Activated T-cell treated with anti-CD3 and anti-CD28 coated beads, Interleukin-2, amount 50 U/mL, for 1 hour (primary cell): ENCODE results near the gene SAP30.

ENCODE experiments used
- DNase-seq: peaks from one replicate; pipeline ENCODE4 v3.0.0-alpha.2; 2020

The SAP30 gene

DNA sequence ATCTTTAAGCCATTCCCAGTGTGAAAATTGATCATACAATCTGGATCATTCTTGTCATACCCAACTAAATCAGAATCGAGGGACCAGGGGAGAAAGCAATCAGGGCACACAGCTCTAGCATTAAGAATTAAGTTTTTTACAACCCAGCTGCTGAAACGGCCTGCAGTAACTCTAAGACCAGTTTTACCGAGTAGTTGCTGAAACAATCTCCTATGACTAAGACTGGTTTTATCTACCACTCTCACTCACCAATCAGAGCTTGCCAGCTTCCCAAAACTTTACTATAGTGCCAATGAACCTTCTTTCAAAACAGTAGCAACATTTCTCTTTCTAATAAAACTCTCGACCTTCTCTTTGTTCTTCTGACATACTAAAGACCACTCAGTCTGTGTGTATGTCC is 2.8 kb upstream of the SAP30 start:
- no peak for DNase-seq

DNA sequence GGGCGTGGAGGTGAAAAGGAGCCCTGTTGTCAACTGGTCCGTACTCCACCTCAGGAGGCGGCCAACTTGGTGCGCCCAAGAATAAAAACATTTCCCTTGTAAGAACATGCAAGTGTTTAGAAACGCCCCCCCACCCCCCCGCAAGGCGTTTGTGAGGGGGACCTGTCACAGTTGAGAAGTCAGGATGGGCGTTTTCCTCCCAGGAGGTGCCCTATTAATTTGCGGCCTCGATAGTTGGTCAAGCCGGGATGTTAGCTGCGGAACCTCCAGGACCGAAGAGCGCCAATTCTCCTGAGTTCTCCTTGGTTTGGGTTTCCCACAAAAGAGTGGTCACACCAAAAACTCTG is 651 bp upstream of the SAP30 start:
- peak; percentile 70 for DNase-seq

DNA sequence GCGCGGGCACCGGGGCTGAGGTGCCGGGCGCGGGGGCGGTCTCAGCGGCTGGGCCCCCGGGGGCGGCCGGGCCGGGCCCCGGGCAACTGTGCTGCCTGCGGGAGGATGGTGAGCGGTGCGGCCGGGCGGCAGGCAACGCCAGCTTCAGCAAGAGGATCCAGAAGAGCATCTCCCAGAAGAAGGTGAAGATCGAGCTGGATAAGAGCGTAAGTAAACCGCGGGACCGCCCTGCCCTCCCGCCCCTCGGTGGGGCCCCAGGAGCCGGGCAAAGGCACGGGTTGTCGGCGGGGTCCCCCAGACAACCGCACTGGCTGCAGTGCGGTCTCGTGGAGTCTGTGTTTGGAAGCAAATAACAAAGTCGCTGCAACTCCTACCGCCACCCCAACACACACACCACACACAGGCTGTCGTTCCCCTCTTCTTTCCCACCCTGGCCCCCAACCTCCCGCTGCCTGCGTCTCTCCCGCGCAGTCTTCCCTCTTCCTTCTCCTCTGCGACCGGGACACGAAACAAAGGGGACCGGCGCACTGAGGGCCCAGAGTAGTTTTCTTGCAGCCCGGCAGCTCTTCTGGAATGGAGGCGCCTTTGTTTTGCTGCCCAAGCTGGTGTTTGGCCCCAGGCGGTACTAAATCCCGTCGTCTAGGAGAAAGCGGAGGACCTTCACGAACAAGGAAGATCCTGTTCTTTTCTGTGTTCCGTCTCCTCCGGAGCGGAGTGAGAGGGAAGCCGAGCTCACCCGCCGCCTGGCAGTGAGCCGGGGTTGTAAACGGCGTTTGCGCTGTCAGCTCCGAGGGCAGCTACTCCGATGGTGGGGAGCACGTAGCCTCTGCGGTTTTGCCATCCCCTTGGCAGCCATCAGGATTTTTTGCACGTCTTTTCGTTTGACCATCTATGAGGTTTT is 788 bp downstream of the SAP30 start:
- peak; percentile 57 for DNase-seq

DNA sequence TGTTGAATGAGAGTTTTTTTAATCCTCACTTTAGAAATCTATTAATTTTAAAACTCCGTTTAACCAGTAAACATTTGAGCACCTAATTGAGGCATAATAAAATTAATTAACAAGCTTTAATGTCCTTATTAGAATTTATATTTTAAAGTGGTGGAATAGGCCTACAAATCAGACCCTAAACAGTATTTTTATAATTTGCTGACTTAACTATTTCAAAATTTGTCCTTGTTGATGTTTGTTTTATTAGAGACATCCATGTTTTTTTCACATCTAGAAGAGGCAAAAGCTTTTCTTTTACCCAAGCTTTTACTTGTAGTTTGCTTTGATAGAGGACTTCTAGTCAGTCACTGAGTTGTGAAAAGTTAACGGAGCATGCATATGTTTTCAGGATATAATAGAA is 3.8 kb downstream of the SAP30 start:
- DNase-seq: no peak

DNA sequence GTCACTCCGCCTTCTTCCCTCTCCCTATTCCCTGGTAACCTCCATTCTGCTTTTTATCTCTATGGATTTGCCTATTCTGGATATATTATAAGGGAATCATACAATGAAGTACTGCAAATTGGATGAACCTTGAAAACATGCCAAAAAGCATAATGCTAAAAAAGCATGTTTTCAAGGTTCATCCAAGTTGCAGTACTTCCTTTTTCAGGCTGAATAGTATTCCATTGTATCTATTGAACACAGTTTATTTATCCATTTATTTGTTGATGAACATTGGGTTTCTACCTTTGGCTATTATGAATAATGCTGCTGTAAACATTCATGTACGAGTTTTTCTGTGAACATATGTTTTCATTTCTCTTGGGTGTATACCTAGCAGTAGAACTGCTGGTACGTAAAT is 9.2 kb downstream of the SAP30 start:
- no peak for DNase-seq

DNA sequence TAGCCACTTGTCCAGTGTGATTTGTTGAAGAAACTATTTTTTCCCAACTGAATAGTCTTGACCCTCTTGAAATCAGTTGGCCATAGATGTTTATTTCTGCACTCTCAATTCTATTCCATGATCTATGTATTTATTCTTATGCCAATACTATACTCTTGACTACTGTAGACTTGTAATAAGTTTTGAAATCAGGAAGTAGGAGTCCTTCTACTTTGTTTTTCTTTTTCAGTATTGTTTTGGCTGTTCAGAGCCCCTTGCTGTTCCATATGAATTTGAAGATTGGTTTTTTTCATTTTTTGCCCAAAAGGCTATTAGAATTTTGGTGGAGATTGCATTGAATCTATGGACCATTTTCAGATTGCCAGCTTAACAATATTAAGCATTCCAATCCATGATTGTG is 10.2 kb downstream of the SAP30 start:
- no peak for DNase-seq

DNA sequence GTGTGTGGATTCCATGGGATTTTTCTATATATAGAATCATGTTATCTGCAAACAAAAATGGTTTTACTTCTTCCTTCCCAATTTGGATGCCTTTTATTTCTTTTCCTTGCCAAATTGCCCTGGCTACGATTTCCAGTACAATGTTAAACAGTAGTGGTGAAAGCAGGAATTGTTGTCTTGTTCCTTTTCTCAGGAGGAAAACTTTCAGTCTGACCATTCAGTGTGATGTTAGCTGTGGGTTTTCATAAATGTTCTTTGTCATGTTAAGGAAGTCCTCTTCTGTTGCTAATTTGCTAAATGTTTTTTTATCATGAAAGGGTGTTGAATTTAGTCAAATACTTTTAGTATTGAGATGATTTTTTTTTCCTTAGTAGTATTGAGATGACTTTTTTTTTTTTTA is 10.9 kb downstream of the SAP30 start:
- no peak for DNase-seq

DNA sequence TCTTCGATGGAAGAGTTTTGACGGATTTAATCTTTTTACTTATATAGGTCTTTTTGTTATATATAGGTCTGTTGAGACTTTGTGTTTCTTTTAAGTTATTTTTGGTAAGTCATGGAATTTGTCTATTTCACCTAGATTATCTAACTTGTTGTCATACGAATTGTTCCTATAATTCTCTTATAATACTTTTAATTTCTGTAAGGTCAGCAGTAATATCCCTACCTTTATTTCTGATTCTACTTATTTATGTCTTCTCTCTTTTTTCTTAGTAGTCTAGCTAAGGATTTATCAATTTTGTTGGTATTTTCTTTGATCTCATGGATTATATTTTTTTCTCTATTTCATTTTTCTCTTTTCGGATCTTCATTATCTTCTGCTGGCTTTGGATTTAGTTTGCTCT is 11.6 kb downstream of the SAP30 start:
- DNase-seq: no peak

DNA sequence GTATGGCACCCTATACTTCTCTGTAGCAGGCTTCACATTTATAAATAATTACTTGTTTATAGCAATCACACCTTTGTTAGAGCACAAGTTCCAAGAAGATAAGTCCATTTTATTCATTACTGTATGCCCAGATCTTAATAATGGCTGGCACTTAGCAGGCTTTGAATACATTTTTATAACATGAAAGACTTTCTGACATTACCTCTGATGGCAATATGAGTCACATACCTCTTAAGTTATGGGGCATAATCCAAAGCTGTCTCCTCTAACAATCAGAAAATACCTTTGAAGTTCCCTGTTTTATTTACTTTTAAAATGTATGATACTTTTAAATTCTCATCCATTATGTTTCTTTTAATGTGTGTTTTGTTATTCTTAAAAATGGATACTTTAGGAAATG is 16.0 kb downstream of the SAP30 start:
- DNase-seq: no peak

DNA sequence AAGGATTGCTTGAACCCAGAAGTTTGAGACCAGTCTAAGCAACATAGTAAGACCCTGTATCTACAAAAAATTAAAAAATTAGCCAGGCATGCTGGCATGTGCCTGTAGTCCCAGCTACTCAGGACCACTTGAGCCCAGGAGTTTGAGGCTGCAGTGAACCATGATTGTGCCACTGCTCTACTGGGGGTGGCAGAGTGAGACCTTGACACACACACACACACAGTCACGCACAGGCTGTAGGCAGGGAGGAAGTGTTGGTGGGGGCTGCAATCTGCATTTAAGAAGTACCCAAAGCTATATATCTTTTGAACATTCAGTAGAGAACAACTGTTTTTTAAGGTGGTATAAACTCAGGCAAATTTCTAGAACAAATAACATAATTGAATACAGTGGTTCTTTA is 20.9 kb downstream of the SAP30 start:
- DNase-seq: no peak

DNA sequence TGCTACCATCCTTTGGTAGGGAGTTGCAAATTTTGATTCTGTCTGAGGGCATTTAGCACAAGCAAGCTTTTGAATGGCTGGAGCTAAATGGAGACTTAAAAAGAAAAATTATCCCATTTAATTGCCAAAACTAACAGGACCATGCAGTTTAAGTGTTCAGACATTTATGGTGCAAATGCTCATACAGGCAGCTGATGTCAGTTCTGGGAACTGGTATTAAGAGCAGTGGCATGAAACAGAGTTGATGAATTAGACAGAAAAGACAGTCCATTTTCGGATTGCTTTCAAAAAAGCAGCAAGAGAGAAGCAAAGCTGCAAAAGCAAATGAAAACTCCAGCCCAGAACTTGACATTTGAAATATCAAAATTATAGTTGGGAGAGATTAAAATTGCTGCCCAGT is 26.9 kb downstream of the SAP30 start:
- DNase-seq: no peak

DNA sequence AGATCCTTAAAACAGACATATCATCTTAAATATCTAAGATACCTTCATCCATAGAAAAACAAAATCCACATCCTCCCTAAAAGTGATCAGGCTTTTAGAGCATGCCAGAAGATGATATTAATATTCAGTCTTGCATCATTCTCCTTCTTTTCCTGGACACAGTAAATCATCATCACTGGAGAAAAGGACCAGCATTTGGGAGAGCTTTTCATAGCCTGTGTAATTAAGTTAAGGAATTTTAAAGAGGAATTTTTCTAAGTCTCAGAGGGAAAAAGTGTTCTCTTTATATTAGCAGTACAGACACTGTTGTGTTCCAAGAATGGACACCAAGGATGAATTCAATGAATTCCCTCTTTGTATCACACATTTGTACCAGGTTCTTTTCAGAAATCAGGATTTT is 27.5 kb downstream of the SAP30 start:
- DNase-seq: no peak

DNA sequence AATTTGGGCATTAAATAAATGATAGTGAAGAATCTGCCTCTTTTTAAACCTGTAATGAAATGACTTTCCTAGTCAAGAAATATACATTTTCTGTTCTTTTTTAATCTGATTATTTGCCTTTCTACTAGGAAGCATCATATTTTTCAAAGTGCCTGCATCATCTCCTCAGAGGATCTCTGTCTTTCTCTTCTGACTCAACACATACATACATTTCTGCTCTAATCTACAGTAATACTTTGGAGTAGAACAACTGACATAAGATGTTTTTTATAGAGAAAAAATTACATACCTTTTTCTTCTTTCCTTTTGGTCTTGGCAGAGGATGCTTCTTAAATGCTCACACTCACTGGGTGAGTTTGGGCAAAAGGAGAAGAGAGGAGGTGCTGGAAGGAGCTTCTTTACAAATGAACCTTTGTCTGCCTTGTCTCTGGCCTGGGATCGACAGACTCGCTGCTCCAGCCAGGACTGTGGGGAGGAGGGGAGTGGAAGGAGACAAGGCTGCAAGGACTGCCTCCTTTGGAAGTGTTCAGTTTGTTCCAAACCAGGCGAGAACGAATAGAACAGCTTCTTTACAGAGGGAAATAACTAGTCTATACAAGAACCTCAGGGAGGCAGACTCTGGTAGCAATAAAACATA is 28.1 kb downstream of the SAP30 start, which contains the start of gene SCRG1:
Gene SCRG1, minus strand, starts transcription at position 338 of the 637 bp plus-strand sequence. CDS start 7,702 bp downstream, outside the sequence.
- DNase-seq: no peak

DNA sequence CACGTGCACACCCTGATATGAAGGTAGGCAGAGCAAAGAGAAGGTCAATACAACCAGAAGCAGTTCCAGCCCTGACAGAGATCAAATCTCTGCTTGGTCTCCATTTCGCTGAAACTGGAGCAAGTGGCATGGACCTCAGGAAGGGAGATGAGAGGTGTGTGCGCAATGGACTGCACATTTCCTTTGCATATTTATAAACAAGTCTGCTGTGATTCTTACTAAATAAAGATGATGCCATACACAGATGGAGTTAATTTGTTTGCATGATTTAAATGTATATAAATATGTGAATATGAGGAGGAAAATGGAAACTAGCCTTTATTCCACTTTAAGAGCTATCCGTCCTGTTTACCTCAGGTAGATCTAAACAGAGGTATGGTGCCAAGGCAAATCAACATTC is 30.3 kb downstream of the SAP30 start:
- DNase-seq: no peak

DNA sequence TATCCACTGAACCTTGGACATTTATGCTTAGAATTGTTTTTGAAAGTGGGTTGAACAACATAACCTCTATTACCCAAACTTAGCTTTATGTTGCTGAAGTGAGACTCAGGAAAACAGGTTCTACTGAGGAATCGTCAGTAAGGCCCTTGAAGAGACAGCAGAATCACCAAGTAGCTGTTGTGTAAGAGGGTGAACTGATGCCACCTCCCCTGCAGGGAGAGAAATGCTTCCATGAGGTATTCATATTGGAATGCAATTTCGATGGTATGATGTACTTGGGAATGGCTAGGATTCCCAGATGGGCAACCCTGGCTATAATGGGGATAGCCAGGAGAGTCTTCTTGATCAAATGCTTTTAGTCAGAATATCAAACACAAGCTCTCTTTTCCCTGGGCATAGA is 32.3 kb downstream of the SAP30 start:
- no peak for DNase-seq

DNA sequence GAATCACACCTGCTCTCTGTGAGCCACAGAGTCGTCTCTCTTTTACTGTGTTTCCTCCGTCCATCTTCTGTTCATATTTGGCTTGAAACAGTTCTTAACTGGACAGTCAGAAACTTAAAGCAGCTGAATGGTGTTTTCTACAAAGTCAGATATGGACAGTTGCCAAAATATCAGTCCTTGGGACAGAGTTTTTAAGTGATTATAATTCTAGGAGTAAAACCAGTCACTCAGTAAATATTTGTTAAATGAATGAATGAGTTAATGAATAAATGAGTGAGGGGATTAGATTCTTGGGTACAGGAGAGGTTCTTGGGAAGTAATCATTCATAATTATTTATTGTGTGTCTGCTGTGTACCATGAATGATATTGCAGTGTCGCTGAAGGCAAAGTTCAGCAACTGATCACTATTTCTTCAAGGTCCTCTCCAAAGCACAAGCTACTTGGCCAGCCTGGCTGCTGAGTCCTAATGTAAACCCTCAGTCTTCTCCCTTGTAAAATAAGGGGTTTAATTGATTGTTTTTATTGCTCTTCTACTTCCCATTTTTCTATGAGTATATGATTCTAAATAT is 33.6 kb downstream of the SAP30 start:
- no peak for DNase-seq

DNA sequence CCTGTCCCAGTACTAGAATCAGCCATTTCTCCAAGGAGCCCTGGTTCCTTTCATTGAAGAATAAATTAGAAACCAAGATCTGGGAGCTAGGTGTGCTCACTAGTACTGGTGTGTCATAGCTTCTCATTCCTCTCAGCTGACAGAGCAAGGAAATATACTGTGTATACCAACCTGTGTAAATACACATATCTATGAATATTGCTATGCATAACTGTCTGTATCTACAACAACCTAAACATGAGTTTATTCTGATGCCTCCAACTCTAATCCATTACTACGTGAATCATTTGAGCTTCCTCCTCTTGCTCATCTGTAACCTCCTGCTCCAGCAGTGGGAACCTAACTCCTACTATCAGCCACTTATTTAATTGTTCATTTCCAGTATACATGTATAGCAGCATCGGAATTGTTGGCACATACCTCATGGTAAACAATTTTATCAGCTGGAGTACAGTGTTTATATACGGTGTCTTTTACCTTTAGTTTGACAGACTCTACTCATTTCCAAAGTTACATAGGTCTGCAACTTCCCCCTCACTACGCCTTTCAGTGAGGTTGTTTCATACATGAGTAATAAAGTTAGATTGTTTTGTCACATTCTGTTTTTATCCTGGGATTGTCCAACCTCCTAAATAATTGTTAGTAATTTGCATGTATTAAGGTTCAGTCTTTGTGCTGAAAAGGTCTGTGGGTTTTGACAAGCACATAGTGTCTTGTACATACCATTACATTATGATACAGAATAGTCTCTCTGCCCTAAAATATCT is 35.3 kb downstream of the SAP30 start:
- no peak for DNase-seq

DNA sequence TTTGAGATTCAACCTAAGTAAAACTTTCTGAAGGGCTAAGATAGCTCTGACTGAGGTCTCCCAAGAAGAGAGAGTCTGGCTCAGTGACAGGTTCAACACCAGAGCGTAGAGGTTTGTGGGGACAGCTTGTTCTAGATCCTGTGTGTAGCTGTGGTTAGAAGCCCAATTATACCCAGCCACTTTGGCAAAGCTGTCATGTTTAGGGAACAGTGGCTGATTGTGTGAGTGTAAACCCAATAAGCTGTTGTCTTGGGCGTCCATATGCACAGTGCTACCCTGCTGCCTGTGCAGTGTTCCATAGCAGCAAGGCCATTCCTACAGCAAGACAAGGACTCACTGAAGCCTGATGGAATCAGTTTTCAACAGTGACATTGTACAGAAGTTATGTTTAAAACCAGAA is 39.3 kb downstream of the SAP30 start:
- no peak for DNase-seq

DNA sequence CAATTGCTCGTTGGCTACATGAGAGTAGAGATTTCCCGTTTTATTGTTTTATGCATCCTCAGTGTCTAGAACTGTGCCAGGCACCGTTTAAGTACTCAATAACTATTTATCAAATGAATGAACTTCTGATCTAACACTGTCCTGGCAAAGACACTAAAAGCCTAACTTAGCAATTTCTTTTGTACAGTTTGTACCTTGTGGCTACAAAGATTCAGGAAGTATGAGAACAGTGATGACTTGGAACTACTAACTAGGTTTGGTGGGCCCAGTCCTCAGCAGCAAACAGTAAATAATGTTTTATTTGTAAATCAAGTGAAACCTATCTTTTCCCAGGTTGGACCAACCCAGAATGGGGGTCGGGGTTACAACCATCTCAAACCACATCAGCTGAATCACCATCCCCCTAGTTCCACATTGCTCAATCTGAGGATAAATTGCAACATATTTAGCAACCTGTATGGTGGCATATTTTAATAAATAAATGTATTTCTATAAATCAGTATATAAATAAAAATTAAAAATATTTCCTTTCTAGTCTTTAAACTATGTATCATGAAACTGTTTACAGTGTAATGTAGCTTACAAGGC is 40.4 kb downstream of the SAP30 start:
- DNase-seq: no peak

DNA sequence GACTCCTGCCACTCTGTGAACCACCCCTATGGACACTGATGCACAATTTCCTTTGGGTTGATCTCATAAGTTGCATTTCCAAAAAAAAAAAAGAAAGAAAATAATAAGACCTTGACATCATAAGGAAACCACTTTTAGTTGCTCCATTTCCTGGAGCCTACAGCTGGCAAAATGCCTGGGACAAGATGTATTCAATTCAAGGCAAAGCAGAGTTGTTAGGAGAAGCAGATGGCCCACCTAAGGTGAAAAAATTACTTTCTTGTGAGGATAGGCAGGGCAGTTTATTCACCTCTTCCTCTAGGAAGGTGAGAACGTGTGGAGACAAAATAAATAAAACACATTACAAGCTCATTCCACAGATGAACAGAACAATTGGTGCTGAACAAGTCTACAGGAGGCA is 42.3 kb downstream of the SAP30 start:
- no peak for DNase-seq

DNA sequence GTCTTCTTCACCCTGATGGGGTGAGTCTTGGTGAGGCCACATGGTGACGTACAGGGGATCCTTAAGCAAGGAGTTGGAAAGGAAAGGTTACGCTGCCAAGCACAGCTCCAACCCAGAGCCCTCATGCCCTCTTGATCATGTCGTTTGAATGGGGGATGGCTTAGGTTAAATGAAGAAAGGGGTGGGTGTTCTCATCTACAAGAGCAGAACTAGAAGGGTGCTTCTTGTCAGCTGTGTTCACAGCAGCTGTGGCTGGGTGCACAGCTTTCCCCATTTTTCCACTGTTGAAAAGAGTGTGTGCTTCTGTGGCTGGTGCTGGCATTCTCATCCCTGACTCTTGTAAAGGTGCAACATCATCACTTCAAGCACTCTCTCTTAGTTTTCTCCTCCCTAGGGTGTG is 43.7 kb downstream of the SAP30 start:
- DNase-seq: no peak

DNA sequence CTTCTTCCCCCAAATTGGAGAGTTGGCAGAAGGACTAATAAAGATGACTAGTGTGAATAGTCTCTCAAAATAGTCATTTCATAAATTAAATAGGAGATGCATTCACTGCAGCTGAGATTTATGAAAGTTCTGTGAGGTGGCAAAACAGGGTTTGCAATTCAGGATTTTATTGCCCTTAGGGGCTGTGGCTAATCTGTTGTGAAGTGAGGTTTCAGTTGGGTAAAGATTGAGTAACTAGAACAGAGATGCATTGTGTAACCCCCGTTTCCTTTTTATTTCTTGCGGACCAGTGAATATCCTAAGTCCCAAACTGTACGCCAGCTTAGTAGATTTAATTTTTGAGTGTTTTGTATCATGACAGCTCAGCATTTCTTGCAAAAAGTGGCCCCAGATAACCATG is 44.3 kb downstream of the SAP30 start:
- DNase-seq: no peak
